IPS-18a (cell line): Measurements from ENCODE around the gene TACSTD2.
"Not testable (repeated sequence)": the region's sequence is repeated elsewhere in the genome, so short reads cannot be mapped to it uniquely, and the experiment has no call there.

ENCODE experiments used
- H3K27ac ChIP-seq: one replicate; pipeline ENCODE4 v1.5.1; 2013; ENCODE audit warnings: low read length
- H3K27me3 ChIP-seq: one replicate; pipeline ENCODE4 v1.6.1; 2013; ENCODE audit warnings: mild to moderate bottlenecking, low read length; ENCODE audit not compliant: control insufficient read depth, insufficient read depth
- H3K36me3 ChIP-seq: one replicate; pipeline ENCODE4 v1.6.1; 2013; ENCODE audit warnings: low read depth, low read length; ENCODE audit not compliant: control insufficient read depth
- H3K4me1 ChIP-seq: one replicate; pipeline ENCODE4 v1.6.1; 2013; ENCODE audit warnings: low read depth, low read length; ENCODE audit not compliant: control insufficient read depth
- H3K4me3 ChIP-seq: one replicate; pipeline ENCODE4 v1.5.1; 2013; ENCODE audit warnings: low read length
- H3K9ac ChIP-seq: one replicate; pipeline ENCODE4 v1.6.1; 2013; ENCODE audit warnings: mild to moderate bottlenecking, low read length, moderate library complexity
- H3K9me3 ChIP-seq: one replicate; pipeline ENCODE4 v1.6.1; 2013; ENCODE audit warnings: low read depth, low read length; ENCODE audit not compliant: control insufficient read depth

TACSTD2 gene

DNA sequence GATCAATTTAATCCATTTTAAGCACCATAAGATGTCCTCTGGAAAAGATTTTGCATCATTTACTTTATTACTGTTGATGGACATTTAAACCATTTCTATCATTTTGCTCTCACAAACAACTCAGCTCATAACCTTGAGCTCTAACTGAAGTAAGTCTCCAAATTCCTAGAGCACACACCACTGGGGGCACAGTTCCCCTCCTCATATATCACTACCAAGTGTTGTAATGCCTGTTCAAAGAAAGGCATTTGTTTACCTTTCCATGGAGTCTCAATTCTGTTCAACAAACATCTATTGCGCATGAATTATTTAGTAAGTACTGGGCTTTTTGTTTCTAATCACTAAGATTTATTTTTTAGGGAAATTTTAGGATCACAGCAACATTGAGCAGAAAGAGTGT is 21.7 kb downstream of the TACSTD2 start:
- no peaks in the 10 kb centered on the region for H3K9me3 ChIP-seq
- H3K27me3 ChIP-seq = no peaks in the 10 kb centered on the region
- no peak overlapping the region for H3K4me3 ChIP-seq
- H3K4me1 ChIP-seq = no peaks in the 10 kb centered on the region
- H3K27ac ChIP-seq = no peak overlapping the region
- no peaks in the 10 kb centered on the region for H3K36me3 ChIP-seq
- no peak overlapping the region for H3K9ac ChIP-seq

DNA sequence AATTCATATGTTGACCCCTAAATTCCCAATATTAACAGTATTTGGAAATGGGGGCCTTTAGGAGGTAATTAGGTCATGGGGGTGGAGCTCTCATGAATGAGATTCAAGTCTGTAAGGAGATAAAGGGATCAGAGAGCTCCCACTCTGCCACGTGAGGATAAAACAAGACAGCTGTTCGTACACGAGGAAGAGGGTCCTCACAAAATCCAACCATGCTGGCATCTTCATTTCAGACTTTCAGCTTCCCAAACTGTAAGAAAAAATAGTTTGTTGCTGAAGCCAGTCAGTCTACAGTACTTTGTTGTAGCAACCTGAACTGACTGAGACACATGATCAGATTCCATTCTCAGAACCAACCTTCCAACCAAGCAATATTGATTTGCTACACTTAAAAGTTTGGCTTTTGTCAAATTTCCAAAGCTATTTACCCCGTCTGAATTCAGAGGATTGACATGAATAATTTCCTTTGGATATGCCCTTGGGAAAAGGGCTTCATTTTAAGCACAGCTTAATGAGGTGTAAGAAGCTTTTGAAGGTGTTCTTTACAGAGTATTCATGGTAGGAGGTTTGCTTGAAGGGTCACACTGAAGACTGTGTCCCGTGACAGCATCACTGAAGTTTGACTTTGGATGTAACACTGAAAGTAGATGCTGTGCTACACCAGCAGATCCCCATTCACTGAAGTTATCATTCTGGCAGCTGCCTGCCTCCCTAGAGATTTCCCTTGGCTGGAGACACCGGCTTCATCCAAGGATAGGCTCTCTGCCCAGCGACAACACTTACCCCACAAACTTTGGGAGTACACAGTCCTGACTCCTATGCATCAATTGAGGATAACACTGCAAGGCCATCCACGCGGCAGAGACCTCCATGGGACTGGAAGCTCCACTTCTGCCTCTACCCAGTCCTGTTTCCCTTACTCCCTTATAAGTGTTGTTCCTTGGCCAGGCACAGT is 25.6 kb downstream of the TACSTD2 start:
- H3K4me1 ChIP-seq = no peaks in the 10 kb centered on the region
- H3K27me3 ChIP-seq = no peaks in the 10 kb centered on the region
- H3K4me3 ChIP-seq = no peak overlapping the region
- no peak overlapping the region for H3K9ac ChIP-seq
- H3K9me3 ChIP-seq = no peaks in the 10 kb centered on the region
- H3K36me3 ChIP-seq = no peaks in the 10 kb centered on the region
- H3K27ac ChIP-seq = no peak overlapping the region

DNA sequence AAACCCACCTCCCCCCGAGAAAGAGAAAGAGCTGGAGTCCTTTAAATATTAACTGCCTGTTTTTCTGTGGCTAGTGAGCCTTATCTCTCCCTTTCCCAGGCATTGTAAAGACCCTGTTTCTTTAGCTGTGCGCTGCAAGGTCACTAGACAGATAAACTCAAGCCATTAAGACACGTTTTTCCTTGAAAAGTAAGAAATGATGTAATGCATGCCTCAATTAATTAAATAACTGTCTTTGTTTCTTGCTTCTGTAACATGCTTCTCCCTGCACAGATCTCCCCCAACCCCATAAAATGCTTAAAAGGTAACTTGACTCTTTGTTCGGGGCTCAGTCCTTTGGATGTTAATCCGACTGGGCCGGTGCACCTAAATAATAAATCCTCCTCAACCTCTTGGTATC is 27.8 kb downstream of the TACSTD2 start:
- H3K27ac ChIP-seq, H3K4me3 ChIP-seq, H3K36me3 ChIP-seq, H3K4me1 ChIP-seq, H3K27me3 ChIP-seq, H3K9ac ChIP-seq, H3K9me3 ChIP-seq: not testable (repeated sequence)

DNA sequence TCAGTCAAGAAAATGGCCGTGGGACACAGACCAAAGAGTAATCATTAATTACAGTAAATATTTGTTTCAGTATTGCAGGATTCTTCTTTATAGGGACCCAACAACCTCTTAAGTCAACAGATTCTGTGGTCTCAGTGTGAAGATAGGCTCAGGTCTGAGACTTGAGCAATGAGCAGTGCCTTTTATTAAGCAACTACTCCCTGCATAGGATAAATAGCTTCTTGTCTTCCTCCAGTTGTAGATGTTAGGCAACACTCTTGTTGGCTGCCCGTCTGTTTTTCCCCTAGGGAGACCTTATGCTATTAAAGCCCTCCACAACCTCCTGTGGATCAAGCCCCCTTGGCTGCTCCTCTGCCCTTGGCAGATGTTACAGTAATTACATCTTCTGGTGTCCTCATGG is 28.7 kb downstream of the TACSTD2 start:
- Histone ChIP-seq H3K9ac (no peak overlapping the region), H3K36me3 (no peaks in the 10 kb centered on the region), H3K4me1 (peaks cover 8% of the 10 kb centered on the region), H3K27ac (no peak overlapping the region), H3K27me3 (no peaks in the 10 kb centered on the region), H3K9me3 (no peaks in the 10 kb centered on the region), H3K4me3 (no peak overlapping the region)

DNA sequence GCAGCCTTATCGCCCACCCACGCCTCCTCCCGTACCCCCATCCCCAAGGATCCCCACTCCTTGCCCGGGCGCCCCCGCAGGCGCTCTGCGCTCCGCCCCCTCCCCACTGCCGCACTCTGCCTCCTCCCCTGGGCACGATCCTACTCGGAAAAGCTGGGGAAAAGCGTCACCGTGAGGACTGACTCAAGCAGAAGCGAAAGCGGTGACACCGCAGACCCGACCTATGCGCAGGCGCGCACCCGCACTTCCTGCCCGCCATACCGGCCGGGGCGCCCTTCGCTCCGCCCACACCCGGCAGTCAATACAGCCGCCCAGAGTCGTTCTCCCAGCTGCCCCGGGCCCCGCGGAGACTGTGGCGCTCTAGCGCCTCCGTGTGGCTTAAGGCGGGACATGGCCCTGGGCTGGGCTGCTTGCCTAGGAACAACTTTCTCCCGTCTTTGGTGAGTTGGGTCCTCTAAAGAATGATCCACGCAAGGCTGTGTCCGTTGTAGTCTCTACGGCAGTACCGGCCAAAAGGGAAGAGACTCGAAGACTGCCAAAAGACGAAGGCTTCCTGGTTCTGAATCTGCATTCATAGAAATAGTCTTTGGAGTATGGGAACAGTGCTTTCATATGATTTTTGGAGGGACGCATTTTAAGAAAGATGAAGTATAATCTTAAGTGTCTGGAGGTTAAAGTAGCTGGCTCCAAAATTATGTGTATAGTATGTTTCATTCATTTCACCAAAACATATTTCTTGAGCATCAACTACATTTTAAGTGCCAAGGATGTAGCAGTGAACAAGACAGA is 30.3 kb downstream of the TACSTD2 start, which contains the start of gene OMA1:
Gene OMA1, minus strand, starts transcription at position 207 of the 789 bp plus-strand sequence. CDS start 7,432 bp downstream, outside the sequence.
- Histone ChIP-seq H3K9ac (peak within 1 kb of the TSS; percentile 69), H3K4me1 (peaks cover 8% of the 10 kb centered on the region), H3K27me3 (no peaks in the 10 kb centered on the region), H3K36me3 (no peaks in the 10 kb centered on the region), H3K27ac (no peak within 1 kb of the TSS), H3K9me3 (no peaks in the 10 kb centered on the region), H3K4me3 (peak within 1 kb of the TSS; percentile 82)

DNA sequence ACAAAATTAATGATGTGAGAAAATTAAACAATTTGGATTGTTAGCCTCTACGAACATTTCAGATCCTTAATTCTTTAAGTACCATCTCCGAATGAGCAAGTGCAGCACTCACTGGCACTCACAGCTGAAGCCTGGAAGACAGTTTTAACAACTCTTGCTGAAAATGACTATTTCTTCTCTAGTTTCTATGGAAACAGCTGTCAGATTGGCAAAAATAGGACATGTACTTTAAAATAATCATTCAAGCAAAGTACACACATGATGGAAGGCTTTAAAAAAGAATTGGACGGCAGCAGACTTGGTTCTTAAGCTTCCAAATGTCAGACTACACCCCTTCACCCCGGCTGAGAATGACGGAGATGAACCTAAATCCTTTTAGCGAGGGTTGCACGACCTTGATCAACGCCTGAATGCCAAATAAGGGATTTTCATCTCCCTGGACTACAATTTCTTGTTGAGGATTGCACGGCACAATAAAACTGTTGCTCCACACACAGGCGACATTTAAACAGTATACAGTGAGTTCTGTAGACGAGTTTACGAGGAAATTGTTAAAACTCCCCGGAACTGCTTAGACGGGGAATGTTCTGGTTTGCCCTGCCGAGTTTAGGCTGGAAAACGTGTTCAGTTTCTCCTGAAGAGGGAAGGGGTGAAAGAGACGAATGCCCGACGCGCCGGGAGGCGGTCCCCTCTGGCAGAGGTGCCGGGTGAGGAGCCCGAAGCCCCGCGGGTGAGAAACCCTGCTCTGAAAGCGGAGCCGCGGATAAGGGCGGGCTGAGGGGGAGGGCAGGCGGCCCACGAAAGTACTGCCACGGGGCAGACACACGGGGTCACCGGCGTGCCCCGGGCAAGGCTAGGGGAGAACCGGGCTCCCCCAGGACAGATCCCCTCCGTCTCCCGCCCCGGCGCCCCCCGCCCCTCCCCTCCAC is 31.2 kb downstream of the TACSTD2 start:
- Histone ChIP-seq H3K9ac (peak overlapping the region; percentile 69), H3K27ac (no peak overlapping the region), H3K36me3 (no peaks in the 10 kb centered on the region), H3K4me1 (peaks cover 8% of the 10 kb centered on the region), H3K27me3 (no peaks in the 10 kb centered on the region), H3K9me3 (no peaks in the 10 kb centered on the region), H3K4me3 (peak overlapping the region; percentile 82)

DNA sequence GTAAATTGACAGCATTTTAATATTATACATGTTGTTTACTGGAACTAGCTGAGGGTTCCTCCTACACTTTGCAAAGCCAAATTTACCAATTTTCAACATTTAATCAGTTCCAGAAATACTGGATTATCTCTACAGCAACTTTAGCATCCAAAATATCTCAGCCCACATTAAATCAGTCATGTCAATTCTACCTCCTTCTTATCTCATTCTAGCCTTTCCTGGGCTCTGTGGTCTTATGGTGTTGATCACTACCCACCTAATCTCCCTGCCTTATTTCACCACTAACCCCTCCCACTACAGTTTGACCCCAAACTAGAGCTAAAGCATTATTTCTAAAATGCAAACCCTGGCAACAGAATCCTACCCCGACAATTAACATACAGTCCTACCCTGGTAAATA is 33.8 kb downstream of the TACSTD2 start:
- Histone ChIP-seq H3K27me3 (no peaks in the 10 kb centered on the region), H3K4me3 (no peak overlapping the region), H3K9ac (no peak overlapping the region)

DNA sequence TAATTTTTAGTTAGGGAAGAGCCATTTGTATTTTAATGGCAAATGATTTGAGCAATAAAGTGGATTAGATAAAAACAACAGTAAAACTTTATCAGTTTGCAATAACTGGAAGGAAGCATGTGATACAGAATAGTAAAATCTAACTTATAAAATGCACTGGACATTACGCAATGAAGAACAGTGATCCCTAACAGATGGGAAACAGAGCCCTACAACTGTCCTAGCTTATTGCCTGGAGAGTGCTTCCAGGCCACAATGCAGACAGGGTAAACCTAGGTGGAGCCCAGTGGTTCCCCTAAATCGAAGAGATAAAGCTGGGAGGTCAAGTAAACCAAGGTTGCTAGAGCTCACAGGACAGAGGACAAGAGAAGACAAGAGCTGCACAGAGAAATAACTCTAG is 37.5 kb downstream of the TACSTD2 start:
- no peaks in the 10 kb centered on the region for H3K9me3 ChIP-seq
- no peak overlapping the region for H3K4me3 ChIP-seq
- no peaks in the 10 kb centered on the region for H3K36me3 ChIP-seq
- no peak overlapping the region for H3K27ac ChIP-seq
- no peaks in the 10 kb centered on the region for H3K4me1 ChIP-seq
- no peak overlapping the region for H3K9ac ChIP-seq
- no peaks in the 10 kb centered on the region for H3K27me3 ChIP-seq

More for the DNA sequence above, 33.8 kb downstream of the TACSTD2 start:
- H3K27ac ChIP-seq = no peak overlapping the region
- H3K9me3 ChIP-seq = no peaks in the 10 kb centered on the region
- H3K4me1 ChIP-seq = peaks cover 8% of the 10 kb centered on the region
- no peaks in the 10 kb centered on the region for H3K36me3 ChIP-seq

DNA sequence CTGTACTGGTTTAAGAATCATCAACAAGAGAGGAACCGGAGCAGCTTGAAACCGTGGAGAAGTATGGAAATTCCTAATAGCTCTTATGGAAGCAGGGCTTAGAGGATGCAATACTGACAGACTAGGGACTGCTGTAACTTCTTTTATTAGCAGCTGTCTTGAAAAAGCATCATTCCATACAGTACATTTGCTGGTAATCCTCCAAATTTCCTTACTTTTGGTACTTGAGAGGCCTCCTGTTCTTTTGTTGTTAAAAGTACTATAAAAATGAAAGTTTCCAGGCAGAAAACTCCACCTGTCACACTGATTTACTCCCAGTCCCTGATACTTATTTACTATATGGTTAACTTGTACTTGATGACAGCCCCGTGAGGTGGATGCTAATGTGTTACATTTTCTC is 38.2 kb downstream of the TACSTD2 start:
- Histone ChIP-seq H3K9ac (no peak overlapping the region), H3K4me1 (no peaks in the 10 kb centered on the region), H3K27me3 (no peaks in the 10 kb centered on the region), H3K4me3 (no peak overlapping the region), H3K36me3 (no peaks in the 10 kb centered on the region), H3K9me3 (no peaks in the 10 kb centered on the region), H3K27ac (no peak overlapping the region)

DNA sequence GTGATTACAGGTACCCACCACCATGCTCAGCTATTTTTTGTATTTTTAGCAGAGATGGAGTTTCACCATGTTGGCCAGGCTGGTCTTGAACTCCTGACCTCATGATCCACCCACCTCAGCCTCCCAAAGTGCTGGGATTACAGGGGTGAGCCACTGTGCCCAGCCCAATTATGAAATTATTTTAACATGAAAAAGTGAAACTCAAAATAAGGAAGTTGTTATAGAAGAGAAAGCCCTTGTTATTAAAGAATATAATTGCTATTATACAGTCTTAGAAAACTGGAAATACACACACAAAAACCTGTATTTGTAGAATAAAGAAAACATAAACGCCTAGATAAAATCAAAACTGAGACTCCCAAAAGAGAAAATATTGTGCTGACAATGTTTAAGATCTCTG is 45.2 kb downstream of the TACSTD2 start:
- not testable (repeated sequence) for H3K9me3 ChIP-seq, H3K9ac ChIP-seq, H3K4me1 ChIP-seq, H3K27ac ChIP-seq, H3K4me3 ChIP-seq, H3K27me3 ChIP-seq, H3K36me3 ChIP-seq

DNA sequence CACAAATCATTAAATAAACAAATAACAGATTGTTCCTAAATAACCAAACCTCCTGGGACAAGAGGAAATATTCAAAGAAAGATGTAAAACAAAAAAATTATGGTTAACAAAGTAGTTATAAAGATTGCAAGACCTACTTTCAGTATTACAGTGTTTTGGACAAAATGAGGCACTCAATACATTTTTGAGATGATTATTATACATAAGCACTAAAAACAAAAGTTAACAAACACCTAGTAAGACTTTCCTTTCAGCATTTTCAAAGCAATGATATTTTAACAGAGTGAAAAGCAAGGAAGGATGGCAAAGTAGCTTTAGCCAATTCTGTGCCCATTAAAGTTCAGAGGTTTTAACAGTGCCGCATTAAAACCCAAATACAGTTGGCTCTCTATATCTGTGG is 47.8 kb downstream of the TACSTD2 start:
- no peaks in the 10 kb centered on the region for H3K36me3 ChIP-seq
- H3K9ac ChIP-seq = no peak overlapping the region
- no peak overlapping the region for H3K27ac ChIP-seq
- no peaks in the 10 kb centered on the region for H3K9me3 ChIP-seq
- no peaks in the 10 kb centered on the region for H3K27me3 ChIP-seq
- H3K4me3 ChIP-seq = no peak overlapping the region
- no peaks in the 10 kb centered on the region for H3K4me1 ChIP-seq
